ENCODE measurements around the gene EGFL7. TPM values are rescaled to one million over a fixed set of nuclear protein-coding genes. Genes with fewer than 3 reads are reported as not detected.

The EGFL7 gene
- total RNA-seq = 1 to 10 TPM; 2.3 to 4.3 (median 3.2) TPM

- DNase-seq (no peak), ATAC-seq (no peak)
- H3K27me3 Mint-ChIP-seq (ENCODE audit: low read depth) = peaks cover 24% of the 10 kb centered on the region
- H3K9me3 Mint-ChIP-seq = no peaks in the 10 kb centered on the region
- peaks cover 10% of the 10 kb centered on the region for H3K4me1 Mint-ChIP-seq (ENCODE audit: low read depth)
- H3K4me3 Mint-ChIP-seq = no peak within 1 kb of the TSS
- H3K36me3 Mint-ChIP-seq (ENCODE audit: insufficient read depth) = no peaks in the 10 kb centered on the region
Observed at GRCh38 chr9:136662656-136663581, at the start of gene EGFL7. Gene EGFL7, plus strand, starts transcription at chr9:136662916. Its CDS starts 5,367 bp downstream, at chr9:136668283.

DNA sequence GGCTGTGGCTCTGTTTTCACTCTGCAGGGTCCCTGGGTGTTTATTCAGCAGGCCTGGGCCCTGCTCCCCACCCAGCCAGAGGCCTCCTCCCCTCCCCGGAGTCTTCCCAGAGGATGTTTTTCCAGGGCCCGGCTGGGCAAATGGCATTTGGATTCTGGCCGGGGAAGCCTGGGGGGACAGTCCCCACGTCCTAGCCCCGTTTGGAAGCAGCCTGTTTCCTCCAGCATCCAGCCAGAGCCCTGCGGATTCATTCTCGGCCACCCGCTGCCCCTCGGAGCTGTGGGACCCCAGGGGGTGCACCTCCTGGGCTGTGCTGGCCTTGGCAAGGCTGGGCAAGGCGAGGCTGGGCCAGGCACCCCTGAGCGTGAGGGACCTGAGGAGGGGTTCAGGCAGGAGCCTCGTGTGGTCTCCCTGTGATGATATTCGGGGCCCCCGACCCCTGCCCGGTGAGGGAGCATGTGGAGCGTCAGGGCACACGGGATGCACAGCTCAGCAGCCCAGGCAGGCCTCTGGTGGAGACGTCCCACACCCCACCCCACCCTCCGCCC is 48.8 kb upstream of the EGFL7 start:
- no peak for ATAC-seq

GRCh38 chr9:136614372-136614922 is 48.3 kb upstream of the EGFL7 start:
- Mint-ChIP-seq H3K9me3 (no peaks in the 10 kb centered on the region), H3K36me3 (ENCODE audit: insufficient read depth) (no peaks in the 10 kb centered on the region), H3K4me3 (no peak overlapping the region), H3K4me1 (ENCODE audit: low read depth) (peaks cover 8% of the 10 kb centered on the region), H3K27me3 (ENCODE audit: low read depth) (peaks cover 2% of the 10 kb centered on the region)
- DNase-seq (no peak), ATAC-seq (no peak)

More for the DNA sequence above, 48.8 kb upstream of the EGFL7 start:
- DNase-seq = no peak
- H3K9me3 Mint-ChIP-seq = no peaks in the 10 kb centered on the region
- no peaks in the 10 kb centered on the region for H3K36me3 Mint-ChIP-seq (ENCODE audit: insufficient read depth)
- H3K4me3 Mint-ChIP-seq = no peak overlapping the region
- peaks cover 4% of the 10 kb centered on the region for H3K4me1 Mint-ChIP-seq (ENCODE audit: low read depth)
- peaks cover under 1% of the 10 kb centered on the region for H3K27me3 Mint-ChIP-seq (ENCODE audit: low read depth)

GRCh38 chr9:136614967-136615623 is 47.6 kb upstream of the EGFL7 start:
- no peak overlapping the region for H3K4me3 Mint-ChIP-seq
- H3K9me3 Mint-ChIP-seq = no peaks in the 10 kb centered on the region
- DNase-seq (no peak), ATAC-seq (no peak)
- H3K36me3 Mint-ChIP-seq (ENCODE audit: insufficient read depth) = no peaks in the 10 kb centered on the region
- peaks cover 8% of the 10 kb centered on the region for H3K4me1 Mint-ChIP-seq (ENCODE audit: low read depth)
- peaks cover 2% of the 10 kb centered on the region for H3K27me3 Mint-ChIP-seq (ENCODE audit: low read depth)

DNA sequence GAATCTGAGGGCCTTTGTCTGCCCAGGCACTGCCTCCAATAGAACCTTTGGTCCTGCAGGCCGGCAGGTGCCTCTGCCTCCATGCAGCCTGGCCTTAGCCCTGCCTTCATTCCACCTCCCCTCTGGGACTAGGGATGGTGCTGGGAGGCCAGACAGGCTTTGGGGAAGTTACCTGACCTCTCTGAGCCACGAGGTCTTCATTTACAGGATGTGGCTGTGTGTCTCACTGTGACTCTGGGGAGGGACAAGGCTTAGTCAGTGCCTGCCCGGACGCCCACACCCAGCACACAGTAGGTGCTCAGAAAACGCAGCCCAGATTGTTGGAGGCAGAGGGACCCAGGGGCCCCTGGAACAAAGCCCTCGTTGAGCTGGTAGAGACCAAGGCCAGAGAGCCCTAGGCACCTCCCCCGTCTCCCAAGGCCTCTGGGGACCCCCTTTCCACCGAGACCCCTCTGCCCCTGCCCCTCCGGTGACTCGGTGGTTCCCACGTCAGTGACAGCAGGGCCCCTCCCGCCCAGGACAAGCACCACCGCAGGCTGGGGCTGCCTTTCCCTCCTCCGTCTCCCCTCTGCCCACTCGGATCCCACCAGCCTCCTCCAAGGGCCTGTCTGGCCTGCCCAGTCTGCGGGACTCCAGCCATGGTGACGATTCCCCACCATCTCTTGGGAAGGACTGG is 46.9 kb upstream of the EGFL7 start:
- H3K36me3 Mint-ChIP-seq (ENCODE audit: insufficient read depth) = no peaks in the 10 kb centered on the region
- no peak overlapping the region for H3K4me3 Mint-ChIP-seq
- no peak for DNase-seq
- no peaks in the 10 kb centered on the region for H3K9me3 Mint-ChIP-seq
- H3K27me3 Mint-ChIP-seq (ENCODE audit: low read depth) = peaks cover 2% of the 10 kb centered on the region
- H3K4me1 Mint-ChIP-seq (ENCODE audit: low read depth) = peaks cover 8% of the 10 kb centered on the region
- no peak for ATAC-seq

DNA sequence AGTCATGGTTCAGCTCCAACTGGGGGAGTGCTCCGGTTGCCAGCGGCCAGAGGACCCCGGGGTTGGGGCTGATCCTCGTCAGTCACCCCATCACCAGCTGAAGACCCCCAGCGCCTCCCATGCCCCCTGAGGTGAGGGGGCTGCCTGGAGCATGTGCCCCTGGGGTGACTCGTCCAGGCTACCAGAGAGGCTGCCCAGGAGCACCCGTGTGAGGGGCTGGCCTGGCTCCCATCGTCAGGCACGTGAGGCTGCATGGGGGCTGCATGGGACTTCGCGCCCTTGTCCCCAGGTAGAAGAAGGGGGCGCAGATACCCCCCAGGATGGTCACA is 46.4 kb upstream of the EGFL7 start:
- DNase-seq = no peak
- Mint-ChIP-seq H3K4me1 (ENCODE audit: low read depth) (peaks cover 8% of the 10 kb centered on the region), H3K27me3 (ENCODE audit: low read depth) (peaks cover 2% of the 10 kb centered on the region), H3K36me3 (ENCODE audit: insufficient read depth) (no peaks in the 10 kb centered on the region), H3K4me3 (no peak overlapping the region), H3K9me3 (no peaks in the 10 kb centered on the region)
- no peak for ATAC-seq

- H3K27me3 Mint-ChIP-seq (ENCODE audit: low read depth) = peaks cover 2% of the 10 kb centered on the region
- no peak for DNase-seq
- peaks cover 8% of the 10 kb centered on the region for H3K4me1 Mint-ChIP-seq (ENCODE audit: low read depth)
- H3K36me3 Mint-ChIP-seq (ENCODE audit: insufficient read depth) = no peaks in the 10 kb centered on the region
- ATAC-seq = no peak
- H3K9me3 Mint-ChIP-seq = no peaks in the 10 kb centered on the region
- no peak overlapping the region for H3K4me3 Mint-ChIP-seq
Observed at GRCh38 chr9:136616948-136617695, 45.6 kb upstream of the EGFL7 start.

GRCh38 chr9:136617746-136618579 is 44.8 kb upstream of the EGFL7 start:
- H3K27me3 Mint-ChIP-seq (ENCODE audit: low read depth) = peaks cover 2% of the 10 kb centered on the region
- DNase-seq (no peak), ATAC-seq (peak in 1 of 2 donors; percentile 11)
- H3K4me3 Mint-ChIP-seq = no peak overlapping the region
- peaks cover 8% of the 10 kb centered on the region for H3K4me1 Mint-ChIP-seq (ENCODE audit: low read depth)
- no peaks in the 10 kb centered on the region for H3K9me3 Mint-ChIP-seq
- H3K36me3 Mint-ChIP-seq (ENCODE audit: insufficient read depth) = no peaks in the 10 kb centered on the region

DNA sequence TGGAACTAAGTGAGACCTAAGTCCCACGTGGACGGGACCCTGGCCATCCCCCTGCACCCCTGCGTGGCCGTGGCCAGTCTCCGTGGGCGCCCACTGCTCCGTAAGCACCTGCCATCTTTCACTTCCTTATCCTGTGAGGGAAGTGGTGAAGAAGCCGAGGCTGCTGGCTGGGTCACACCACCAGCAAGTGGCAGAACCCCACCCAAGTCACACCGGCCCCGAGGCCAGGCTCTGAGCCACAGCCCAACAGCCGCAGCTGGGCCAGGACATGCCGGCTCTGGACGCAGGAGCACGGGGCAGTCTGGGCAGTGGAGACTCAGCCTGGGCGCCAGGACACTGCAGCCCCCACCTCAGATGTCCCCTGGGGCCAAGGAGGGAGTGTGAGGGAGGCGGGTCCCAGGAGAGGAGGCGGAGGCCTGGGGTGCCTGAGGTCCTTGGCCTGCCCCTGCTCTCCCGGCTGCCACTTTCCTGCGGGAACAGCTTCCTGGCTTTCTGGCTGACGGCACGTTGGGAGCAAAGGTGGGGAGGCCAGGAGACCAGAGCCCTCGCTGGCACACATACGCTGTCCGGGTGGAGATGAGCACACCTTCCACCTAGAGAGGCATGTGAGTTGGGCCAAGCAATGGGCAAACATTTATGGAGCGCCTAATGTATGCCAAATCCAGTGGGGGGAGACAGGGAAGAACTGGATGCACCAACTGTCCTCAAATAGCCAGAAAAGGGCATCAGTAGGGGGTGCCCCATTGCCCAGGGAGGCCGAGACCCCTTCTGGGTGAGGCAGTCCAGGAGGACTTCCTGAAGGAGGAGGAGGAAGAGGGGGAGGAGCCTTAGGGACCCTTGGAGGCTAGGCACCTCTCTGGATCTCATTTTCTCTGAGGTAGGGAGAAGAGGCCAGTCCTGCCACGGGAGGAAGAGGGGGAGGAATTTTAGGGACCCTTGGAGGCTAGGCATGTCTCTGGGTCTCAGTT is 43.9 kb upstream of the EGFL7 start:
- Mint-ChIP-seq H3K36me3 (ENCODE audit: insufficient read depth) (no peaks in the 10 kb centered on the region), H3K27me3 (ENCODE audit: low read depth) (peaks cover 2% of the 10 kb centered on the region), H3K4me3 (no peak overlapping the region), H3K9me3 (no peaks in the 10 kb centered on the region), H3K4me1 (ENCODE audit: low read depth) (peaks cover 8% of the 10 kb centered on the region)
- DNase-seq (no peak), ATAC-seq (peak in 1 of 2 donors; percentile 8)

DNA sequence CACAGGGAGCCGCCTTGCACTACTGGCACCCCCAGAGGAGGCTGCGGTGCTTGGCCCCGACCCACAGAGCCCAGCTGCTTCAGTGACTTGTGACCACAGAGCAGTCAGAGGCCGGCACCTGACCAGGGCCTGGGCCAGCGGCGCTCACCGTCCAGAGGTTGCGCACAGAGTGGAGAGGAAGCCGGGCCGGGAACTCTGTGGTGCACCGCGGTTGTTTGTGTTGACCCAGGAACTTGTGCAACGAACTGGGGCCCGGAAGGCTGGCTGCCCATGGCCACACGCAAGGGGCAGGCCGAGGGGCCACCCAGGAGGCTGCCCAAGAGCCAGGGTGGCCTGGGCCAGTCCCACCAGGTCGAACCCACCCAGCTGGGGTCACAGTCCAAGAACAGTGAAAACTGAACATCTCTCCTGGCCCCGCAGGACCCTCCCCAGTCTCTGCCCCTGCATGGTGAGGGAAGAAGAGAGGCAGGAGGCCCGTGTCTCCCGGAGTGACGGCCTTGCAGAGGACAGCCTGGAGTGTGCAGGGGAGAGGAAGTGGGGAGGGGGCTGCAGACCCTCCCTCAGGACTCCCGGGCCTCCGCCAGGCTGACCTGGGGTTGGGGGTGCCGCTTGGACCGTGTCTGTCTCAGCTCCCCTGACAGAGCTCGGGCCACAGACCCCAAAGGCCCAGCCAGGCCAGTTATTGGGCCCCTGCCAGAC is 42.8 kb upstream of the EGFL7 start:
- DNase-seq (no peak), ATAC-seq (no peak)
- no peaks in the 10 kb centered on the region for H3K36me3 Mint-ChIP-seq (ENCODE audit: insufficient read depth)
- H3K27me3 Mint-ChIP-seq (ENCODE audit: low read depth) = peaks cover 2% of the 10 kb centered on the region
- H3K9me3 Mint-ChIP-seq = no peaks in the 10 kb centered on the region
- H3K4me1 Mint-ChIP-seq (ENCODE audit: low read depth) = peaks cover 8% of the 10 kb centered on the region
- H3K4me3 Mint-ChIP-seq = no peak overlapping the region

DNA sequence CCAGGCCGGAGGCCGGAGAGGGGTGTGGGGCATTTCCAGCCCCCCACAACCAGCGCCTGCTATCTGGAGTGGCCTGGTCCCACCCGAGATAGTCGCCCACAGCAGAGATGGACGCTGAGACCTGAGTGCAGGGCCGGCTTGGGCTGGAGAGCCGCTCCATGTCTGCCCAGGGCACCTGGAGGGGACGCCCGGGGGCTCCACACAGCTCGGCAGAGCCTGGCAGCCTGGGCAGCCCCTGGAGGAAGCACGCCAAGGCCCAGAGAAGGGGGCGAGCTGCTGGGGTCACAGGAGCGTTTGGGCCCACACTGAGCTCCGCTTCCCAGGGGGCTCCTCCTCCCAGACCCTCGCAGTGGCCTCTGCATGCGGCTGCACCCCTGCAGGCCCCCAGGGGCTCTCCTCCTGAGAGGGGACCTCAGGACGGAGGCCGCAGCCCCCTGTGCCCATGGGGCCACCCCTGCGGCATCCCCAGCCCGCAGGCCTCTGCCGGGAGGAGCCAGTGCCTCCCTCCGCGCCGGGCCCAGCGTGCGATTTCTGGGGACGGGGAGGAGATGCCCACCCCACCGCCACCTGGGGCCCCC is 42.2 kb upstream of the EGFL7 start:
- H3K4me1 Mint-ChIP-seq (ENCODE audit: low read depth) = peaks cover 8% of the 10 kb centered on the region
- no peaks in the 10 kb centered on the region for H3K36me3 Mint-ChIP-seq (ENCODE audit: insufficient read depth)
- no peaks in the 10 kb centered on the region for H3K9me3 Mint-ChIP-seq
- DNase-seq (no peak), ATAC-seq (no peak)
- H3K4me3 Mint-ChIP-seq = no peak overlapping the region
- H3K27me3 Mint-ChIP-seq (ENCODE audit: low read depth) = peaks cover 6% of the 10 kb centered on the region

All from activated T-cell treated with anti-CD3 and anti-CD28 coated beads, Interleukin-2, amount 50 U/mL, for 4 hours (primary cell).